H1 (cell line): ENCODE measurements around the gene IRF8. TPM values are rescaled to one million over a fixed set of nuclear protein-coding genes. Genes with fewer than 3 reads are reported as not detected.

Experiments used
- EGR1 ChIP-seq: IDR thresholded peaks from 2 replicates; pipeline ENCODE4 v1.6.1; 2011; ENCODE audit warnings: low read depth, low read length, borderline replicate concordance
- SP2 ChIP-seq: IDR thresholded peaks from 2 replicates; pipeline ENCODE4 v1.6.1; 2012; ENCODE audit warnings: mild to moderate bottlenecking, low read length, inconsistent platforms
- polyA plus RNA-seq, 7 experiments: library from polyadenylated mRNA; depleted of rRNA in 3 of 7; stranded (reverse) in 5 of 7; unstranded in 2 of 7; fragments of >200 nt in 5 of 7; fragments of 200-250 nt in 2 of 7; gene quantifications; 1 replicate in 5 of 7; 2 replicates in 1 of 7; 4 replicates in 1 of 7; pipeline versions ENCODE4 v1.2.1 to v1.2.3, GENCODE V29; 2011 to 2013; ENCODE audit warnings: missing spikeins in 2 of 7, mixed read lengths in 2 of 7
- total RNA-seq: library from RNA; stranded (reverse); fragmentation: NEBNext Ultra II Directional; extraction: Animal tissue kit (Norgen Biotek cat#: 25700); gene quantifications from 2 replicates; pipeline ENCODE4 v1.2.1, GENCODE V29; 2021

Gene IRF8
- total and polyA plus RNA-seq, 2 of the 8 experiments (the other 6 are each of a cell fraction or from before 2014, with no cell fraction given): 0.35 to 2.0 TPM

DNA sequence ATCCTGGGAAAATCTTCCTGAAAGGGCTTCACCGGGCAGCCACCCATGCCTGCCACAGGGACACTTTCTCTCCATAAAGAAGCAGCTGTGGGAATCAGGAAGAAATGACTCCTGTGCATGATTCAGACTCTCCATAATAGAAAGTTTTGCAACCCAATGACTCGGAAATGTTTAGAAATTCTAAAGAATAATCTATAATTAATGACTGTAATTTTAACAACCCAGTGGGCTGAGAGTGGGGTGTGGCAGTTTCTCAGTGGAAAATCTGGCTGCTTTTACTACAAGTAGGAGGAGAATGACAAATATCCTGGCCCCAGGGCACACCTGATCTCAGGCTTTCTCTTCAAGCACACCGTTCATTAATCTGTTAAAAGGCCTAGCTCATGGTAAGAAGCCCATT is 25.7 kb downstream of the IRF8 start (continued):
- TF ChIP-seq EGR1: no peak
- TF ChIP-seq SP2: no peak
